WTC11 (cell line): ENCODE results near the gene NR3C2. TPM values are rescaled to one million over a fixed set of nuclear protein-coding genes. Genes with fewer than 3 reads are reported as not detected.
"Not testable (repeated sequence)": the region's sequence is repeated elsewhere in the genome, so short reads cannot be mapped to it uniquely, and the experiment has no call there.

ENCODE experiments used
- ATAC-seq: fragments of 200-7000 bp; cut with Tn5 transposase; 2 replicates; pipeline ENCODE4 v1.10.0; 2021; ENCODE audit warnings: mild to moderate bottlenecking, moderate library complexity
- CTCF ChIA-PET: fragments of 300-600 bp; sonication (Branson Sonifier 250); formaldehyde crosslinking; loops from one replicate; lab custom pipeline; 2021; ENCODE audit warnings: antibody characterized with exemption; lab: Charles Lee
- POLR2A ChIA-PET: fragments of 350-600 bp; sonication (Branson Sonifier 250); formaldehyde crosslinking; loops from one replicate; lab custom pipeline; 2021; ENCODE audit warnings: antibody characterized with exemption; lab: Charles Lee
- DNase-seq: peaks from one replicate; pipeline ENCODE4 v3.0.0; 2021; ENCODE audit warnings: low spot score
- H3K27ac Mint-ChIP-seq: 2 replicates; pipeline ENCODE4 v1.8.0; 2021; ENCODE audit warnings: mixed read lengths
- H3K27me3 Mint-ChIP-seq: 2 replicates; pipeline ENCODE4 v1.8.0; 2021; ENCODE audit warnings: low read depth, mild to moderate bottlenecking, moderate library complexity, mixed read lengths
- H3K36me3 Mint-ChIP-seq: 2 replicates; pipeline ENCODE4 v1.8.0; 2021; ENCODE audit warnings: mixed read lengths
- H3K4me1 Mint-ChIP-seq: 2 replicates; pipeline ENCODE4 v1.8.0; 2022; ENCODE audit warnings: mixed read lengths
- H3K4me3 Mint-ChIP-seq: 2 replicates; pipeline ENCODE4 v1.8.0; 2021; ENCODE audit warnings: mild to moderate bottlenecking, moderate library complexity, mixed read lengths
- H3K9me3 Mint-ChIP-seq: 2 replicates; pipeline ENCODE4 v1.8.0; 2021; ENCODE audit warnings: mixed read lengths
- E2F1 ChIP-seq: sonication (generic); formaldehyde crosslinking; IDR thresholded peaks from 2 replicates; pipeline ENCODE4 v1.8.0; 2022; ENCODE audit warnings: mild to moderate bottlenecking, missing genetic modification reagents
- GABPB1 ChIP-seq: sonication (generic); formaldehyde crosslinking; IDR thresholded peaks from 2 replicates; pipeline ENCODE4 v1.8.1; 2023; ENCODE audit warnings: mild to moderate bottlenecking, missing genetic modification reagents
- GRHL2 ChIP-seq: fragments of 250-450 bp; sonication (Bioruptor Pico); IDR thresholded peaks from 2 replicates; pipeline ENCODE4 v1.8.0; 2022; ENCODE audit warnings: mild to moderate bottlenecking, moderate library complexity; ENCODE audit not compliant: insufficient replicate concordance, severe bottlenecking
- GTF2I ChIP-seq: fragments of 250-450 bp; sonication (Bioruptor Pico); conservative IDR thresholded peaks from 2 replicates; pipeline ENCODE4 v1.4.0; 2021; ENCODE audit warnings: mild to moderate bottlenecking
- HMGA2 ChIP-seq: fragments of 250-450 bp; sonication (Bioruptor Pico); IDR thresholded peaks from 2 replicates; pipeline ENCODE4 v1.4.0; 2021; ENCODE audit warnings: mild to moderate bottlenecking, moderate library complexity
- JAZF1 ChIP-seq: fragments of 250-450 bp; sonication (Bioruptor Pico); IDR thresholded peaks from 2 replicates; pipeline ENCODE4 v1.9.0; 2021; ENCODE audit warnings: moderate library complexity, mild to moderate bottlenecking, inconsistent platforms
- NFE2L1 ChIP-seq: sonication (generic); formaldehyde crosslinking; IDR thresholded peaks from 2 replicates; pipeline ENCODE4 v1.8.1; 2023; ENCODE audit warnings: missing genetic modification reagents
- NR2C2 ChIP-seq: sonication (generic); formaldehyde crosslinking; IDR thresholded peaks from 2 replicates; pipeline ENCODE4 v1.8.0; 2022; ENCODE audit warnings: mild to moderate bottlenecking, missing genetic modification reagents
- PRDM15 ChIP-seq: sonication (generic); formaldehyde crosslinking; IDR thresholded peaks from 2 replicates; pipeline ENCODE4 v1.8.0; 2022; ENCODE audit warnings: missing genetic modification reagents
- RORB ChIP-seq: fragments of 250-450 bp; sonication (Bioruptor Pico); IDR thresholded peaks from 2 replicates; pipeline ENCODE4 v1.9.0; 2021; ENCODE audit warnings: mild to moderate bottlenecking
- TCF7 ChIP-seq: sonication (generic); formaldehyde crosslinking; IDR thresholded peaks from 2 replicates; pipeline ENCODE4 v1.8.0; 2022; ENCODE audit warnings: mild to moderate bottlenecking, low read depth, missing genetic modification reagents, moderate library complexity
- ZBTB21 ChIP-seq: sonication (generic); formaldehyde crosslinking; IDR thresholded peaks from 2 replicates; pipeline ENCODE4 v1.8.1; 2023; ENCODE audit warnings: mild to moderate bottlenecking, missing genetic modification reagents, borderline replicate concordance
- ZNF121 ChIP-seq: sonication (generic); formaldehyde crosslinking; IDR thresholded peaks from 2 replicates; pipeline ENCODE4 v1.8.0; 2023; ENCODE audit warnings: missing genetic modification reagents
- ZNF263 ChIP-seq: sonication (generic); formaldehyde crosslinking; IDR thresholded peaks from 2 replicates; pipeline ENCODE4 v1.8.1; 2022; ENCODE audit warnings: low read depth, mild to moderate bottlenecking, moderate library complexity, missing genetic modification reagents
- total RNA-seq: library from RNA; stranded (reverse); gene quantifications from 3 replicates; pipeline ENCODE4 v1.2.3, GENCODE V29; 2021
- TF ChIP-seq, protein P1 (sequence below): sonication (generic); formaldehyde crosslinking; IDR thresholded peaks from 2 replicates; pipeline ENCODE4 v1.8.1; 2022; ENCODE audit warnings: low read depth, missing genetic modification reagents, borderline replicate concordance
- TF ChIP-seq, protein P2 (sequence below): sonication (generic); formaldehyde crosslinking; IDR thresholded peaks from 2 replicates; pipeline ENCODE4 v1.8.1; 2023; ENCODE audit warnings: mild to moderate bottlenecking, missing genetic modification reagents, moderate library complexity
- TF ChIP-seq, protein P3 (sequence below): sonication (generic); formaldehyde crosslinking; IDR thresholded peaks from 2 replicates; pipeline ENCODE4 v1.8.0; 2022; ENCODE audit warnings: mild to moderate bottlenecking, missing genetic modification reagents
- TF ChIP-seq, protein P4 (sequence below): sonication (generic); formaldehyde crosslinking; IDR thresholded peaks from 2 replicates; pipeline ENCODE4 v1.8.1; 2022; ENCODE audit warnings: low read depth, mild to moderate bottlenecking, moderate library complexity, missing genetic modification reagents, borderline replicate concordance

The NR3C2 gene
- total RNA-seq, 1 experiment from 2014 or later = 2.8 TPM

DNA sequence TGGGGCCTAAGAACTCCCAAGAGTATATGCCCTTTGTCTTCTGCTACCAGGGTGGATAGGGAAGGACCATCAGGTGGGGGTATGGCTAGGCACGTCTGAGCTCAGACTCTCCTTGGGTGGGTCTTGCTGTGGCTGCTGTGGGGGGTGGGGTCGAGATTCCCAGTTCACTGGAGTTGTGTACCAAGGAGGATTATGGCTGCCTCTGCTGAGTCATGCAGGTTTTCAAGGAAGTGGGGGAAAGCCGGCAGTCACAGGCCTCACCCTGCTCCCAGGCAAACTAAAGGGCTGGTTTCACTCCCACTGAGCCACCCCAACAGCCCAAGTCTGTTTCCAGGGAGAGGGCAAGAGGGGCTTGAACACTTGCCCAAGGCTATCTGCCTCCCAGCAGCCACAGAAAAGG, 249.7 kb downstream of the NR3C2 start:
- no peak for ATAC-seq
- H3K27me3 Mint-ChIP-seq = no peaks in the 10 kb centered on the region
- 0 out of 2 replicates have a peak, but pooled peaks cover 4% of the 10 kb centered on the region for H3K4me1 Mint-ChIP-seq
- TF ChIP-seq TCF7 (CRISPR knock-in tag) (no peak), HMGA2 (CRISPR knock-in tag) (no peak), GRHL2 (no peak), RORB (CRISPR knock-in tag) (no peak), GTF2I (no peak), GABPB1 (CRISPR knock-in tag) (no peak), ZNF121 (CRISPR knock-in tag) (no peak), ZNF263 (CRISPR knock-in tag) (no peak), NFE2L1 (CRISPR knock-in tag) (no peak), NR2C2 (CRISPR knock-in tag) (no peak), E2F1 (CRISPR knock-in tag) (no peak)
- TF ChIP-seq, protein P1, sequence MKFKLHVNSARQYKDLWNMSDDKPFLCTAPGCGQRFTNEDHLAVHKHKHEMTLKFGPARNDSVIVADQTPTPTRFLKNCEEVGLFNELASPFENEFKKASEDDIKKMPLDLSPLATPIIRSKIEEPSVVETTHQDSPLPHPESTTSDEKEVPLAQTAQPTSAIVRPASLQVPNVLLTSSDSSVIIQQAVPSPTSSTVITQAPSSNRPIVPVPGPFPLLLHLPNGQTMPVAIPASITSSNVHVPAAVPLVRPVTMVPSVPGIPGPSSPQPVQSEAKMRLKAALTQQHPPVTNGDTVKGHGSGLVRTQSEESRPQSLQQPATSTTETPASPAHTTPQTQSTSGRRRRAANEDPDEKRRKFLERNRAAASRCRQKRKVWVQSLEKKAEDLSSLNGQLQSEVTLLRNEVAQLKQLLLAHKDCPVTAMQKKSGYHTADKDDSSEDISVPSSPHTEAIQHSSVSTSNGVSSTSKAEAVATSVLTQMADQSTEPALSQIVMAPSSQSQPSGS (CRISPR knock-in tag) = no peak
- TF ChIP-seq, protein P2, sequence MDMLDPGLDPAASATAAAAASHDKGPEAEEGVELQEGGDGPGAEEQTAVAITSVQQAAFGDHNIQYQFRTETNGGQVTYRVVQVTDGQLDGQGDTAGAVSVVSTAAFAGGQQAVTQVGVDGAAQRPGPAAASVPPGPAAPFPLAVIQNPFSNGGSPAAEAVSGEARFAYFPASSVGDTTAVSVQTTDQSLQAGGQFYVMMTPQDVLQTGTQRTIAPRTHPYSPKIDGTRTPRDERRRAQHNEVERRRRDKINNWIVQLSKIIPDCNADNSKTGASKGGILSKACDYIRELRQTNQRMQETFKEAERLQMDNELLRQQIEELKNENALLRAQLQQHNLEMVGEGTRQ (CRISPR knock-in tag) = no peak
- TF ChIP-seq, protein P3, sequence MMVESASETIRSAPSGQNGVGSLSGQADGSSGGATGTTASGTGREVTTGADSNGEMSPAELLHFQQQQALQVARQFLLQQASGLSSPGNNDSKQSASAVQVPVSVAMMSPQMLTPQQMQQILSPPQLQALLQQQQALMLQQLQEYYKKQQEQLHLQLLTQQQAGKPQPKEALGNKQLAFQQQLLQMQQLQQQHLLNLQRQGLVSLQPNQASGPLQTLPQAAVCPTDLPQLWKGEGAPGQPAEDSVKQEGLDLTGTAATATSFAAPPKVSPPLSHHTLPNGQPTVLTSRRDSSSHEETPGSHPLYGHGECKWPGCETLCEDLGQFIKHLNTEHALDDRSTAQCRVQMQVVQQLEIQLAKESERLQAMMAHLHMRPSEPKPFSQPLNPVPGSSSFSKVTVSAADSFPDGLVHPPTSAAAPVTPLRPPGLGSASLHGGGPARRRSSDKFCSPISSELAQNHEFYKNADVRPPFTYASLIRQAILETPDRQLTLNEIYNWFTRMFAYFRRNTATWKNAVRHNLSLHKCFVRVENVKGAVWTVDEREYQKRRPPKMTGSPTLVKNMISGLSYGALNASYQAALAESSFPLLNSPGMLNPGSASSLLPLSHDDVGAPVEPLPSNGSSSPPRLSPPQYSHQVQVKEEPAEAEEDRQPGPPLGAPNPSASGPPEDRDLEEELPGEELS (CRISPR knock-in tag) = no peak
- TF ChIP-seq, protein P4, sequence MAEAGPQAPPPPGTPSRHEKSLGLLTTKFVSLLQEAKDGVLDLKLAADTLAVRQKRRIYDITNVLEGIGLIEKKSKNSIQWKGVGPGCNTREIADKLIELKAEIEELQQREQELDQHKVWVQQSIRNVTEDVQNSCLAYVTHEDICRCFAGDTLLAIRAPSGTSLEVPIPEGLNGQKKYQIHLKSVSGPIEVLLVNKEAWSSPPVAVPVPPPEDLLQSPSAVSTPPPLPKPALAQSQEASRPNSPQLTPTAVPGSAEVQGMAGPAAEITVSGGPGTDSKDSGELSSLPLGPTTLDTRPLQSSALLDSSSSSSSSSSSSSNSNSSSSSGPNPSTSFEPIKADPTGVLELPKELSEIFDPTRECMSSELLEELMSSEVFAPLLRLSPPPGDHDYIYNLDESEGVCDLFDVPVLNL (CRISPR knock-in tag) = no peak
- POLR2A ChIA-PET = no interaction called here
- H3K27ac Mint-ChIP-seq = no peak overlapping the region
- peaks cover 3% of the 10 kb centered on the region for H3K9me3 Mint-ChIP-seq
- CTCF ChIA-PET = no interaction called here
- no peak for DNase-seq
- H3K4me3 Mint-ChIP-seq = no peak overlapping the region
- H3K36me3 Mint-ChIP-seq = no peaks in the 10 kb centered on the region

GRCh38 chr4:148187454-148188222, 254.6 kb downstream of the NR3C2 start:
- H3K4me1 Mint-ChIP-seq, H3K9me3 Mint-ChIP-seq, DNase-seq, POLR2A ChIA-PET, H3K4me3 Mint-ChIP-seq, H3K36me3 Mint-ChIP-seq, H3K27ac Mint-ChIP-seq, ATAC-seq, H3K27me3 Mint-ChIP-seq, CTCF ChIA-PET: not testable (repeated sequence)

DNA sequence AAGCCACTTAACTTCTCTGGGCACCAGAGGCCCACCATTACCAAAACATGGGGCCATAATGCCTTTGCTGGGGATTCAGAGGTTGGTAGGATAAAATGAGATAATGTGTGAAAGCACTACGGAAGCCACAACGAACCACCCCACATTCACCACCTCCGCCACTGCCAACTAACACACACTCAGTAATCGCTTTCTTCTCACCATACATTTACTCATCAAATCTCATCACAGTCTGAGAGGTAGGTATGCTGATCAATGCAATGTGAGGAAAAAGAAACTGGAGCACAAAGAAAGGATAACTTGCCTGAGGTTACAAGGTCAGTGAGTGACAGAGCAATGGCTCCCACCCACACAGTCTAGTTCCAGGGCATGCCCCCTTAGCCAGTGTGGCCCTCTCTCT, 257.3 kb downstream of the NR3C2 start:
- Mint-ChIP-seq H3K27ac (no peak overlapping the region), H3K4me3 (no peak overlapping the region), H3K36me3 (no peaks in the 10 kb centered on the region), H3K4me1 (0 out of 2 replicates have a peak, but pooled peaks cover 3% of the 10 kb centered on the region), H3K27me3 (no peaks in the 10 kb centered on the region), H3K9me3 (peaks cover 7% of the 10 kb centered on the region)
- ATAC-seq (no peak), DNase-seq (no peak)
- ChIA-PET POLR2A (no interaction called here), CTCF (no interaction called here)
- no peak for TF ChIP-seq ZBTB21 (CRISPR knock-in tag)
- no peak for TF ChIP-seq PRDM15 (CRISPR knock-in tag)
- TF ChIP-seq JAZF1 (CRISPR knock-in tag) = no peak
